ENCODE data around the gene KDM1B.

KDM1B gene

GRCh38 chr6:18261877-18262276, 106.7 kb downstream of the KDM1B start:
- no peak for DNase-seq (ENCODE audit: low read depth in 2 of 2)

- DNase-seq (ENCODE audit: low read depth in 2 of 2) = peak in 1 of 2 donors; percentile 21
Measured at GRCh38 chr6:18262702-18263417, 107.6 kb downstream of the KDM1B start.

GRCh38 chr6:18263418-18264218, 108.4 kb downstream of the KDM1B start:
- no peak for DNase-seq (ENCODE audit: low read depth in 2 of 2)

GRCh38 chr6:18264219-18264922, 109.1 kb downstream of the KDM1B start, which contains the start of gene DEK:
DEK (minus strand) TSS chr6:18264530; CDS start chr6:18263987, 543 bp downstream.
- DNase-seq (ENCODE audit: low read depth in 2 of 2) = peak; percentile 78 to 80

- no peak for DNase-seq (ENCODE audit: low read depth in 2 of 2)
Measured at GRCh38 chr6:18264923-18265377, 109.7 kb downstream of the KDM1B start.

- no peak for DNase-seq (ENCODE audit: low read depth in 2 of 2)
Measured at GRCh38 chr6:18265787-18266522, 110.7 kb downstream of the KDM1B start.

- no peak for DNase-seq (ENCODE audit: low read depth in 2 of 2)
Measured at GRCh38 chr6:18266523-18266912, 111.3 kb downstream of the KDM1B start.

GRCh38 chr6:18268066-18268465, 112.8 kb downstream of the KDM1B start:
- no peak for DNase-seq (ENCODE audit: low read depth in 2 of 2)

GRCh38 chr6:18269253-18269652, 114.0 kb downstream of the KDM1B start:
- no peak for DNase-seq (ENCODE audit: low read depth in 2 of 2)

- DNase-seq (ENCODE audit: low read depth in 2 of 2) = no peak
Measured at GRCh38 chr6:18269717-18270116, 114.5 kb downstream of the KDM1B start.

- DNase-seq (ENCODE audit: low read depth in 2 of 2) = no peak
Measured at GRCh38 chr6:18270216-18270615, 115.0 kb downstream of the KDM1B start.

Measured in stimulated activated CD8-positive, alpha-beta memory T cell treated with anti-CD3 and anti-CD28 coated beads, Interleukin-15, amount 100 ng/mL, for 48 hours (primary cell).